MM.1S (cell line): ENCODE measurements around the gene NUDT8.

Source experiments
- DNase-seq: peaks from one replicate; pipeline ENCODE4 v3.0.0-alpha.2; 2015
- H2AFZ ChIP-seq: fragments of 300-600 bp; sonication (generic); 2 replicates; pipeline ENCODE4 v1.6.0; 2016; ENCODE audit warnings: antibody characterized with exemption, low read length
- H3F3A ChIP-seq: fragments of 300-600 bp; sonication (generic); 2 replicates; pipeline ENCODE4 v1.6.1; 2016; ENCODE audit warnings: mild to moderate bottlenecking, antibody characterized with exemption, low read length, moderate library complexity, mixed read lengths; ENCODE audit not compliant: insufficient read depth
- H3K27ac ChIP-seq: fragments of 300-600 bp; sonication (generic); 2 replicates; pipeline ENCODE4 v1.5.1; 2016; ENCODE audit warnings: mild to moderate bottlenecking, low read length
- H3K27me3 ChIP-seq: fragments of 300-600 bp; sonication (generic); replicated peaks from 2 replicates; pipeline ENCODE4 v1.6.0; 2016; ENCODE audit warnings: low read length; ENCODE audit not compliant: insufficient read depth
- H3K36me3 ChIP-seq: fragments of 300-600 bp; sonication (generic); replicated peaks from 2 replicates; pipeline ENCODE4 v1.6.1; 2016; ENCODE audit warnings: mild to moderate bottlenecking, low read length, mixed read lengths; ENCODE audit not compliant: insufficient read depth
- H3K4me1 ChIP-seq: fragments of 300-600 bp; sonication (generic); 2 replicates; pipeline ENCODE4 v1.6.1; 2016; ENCODE audit warnings: low read length, mixed read lengths
- H3K4me2 ChIP-seq: fragments of 300-600 bp; sonication (generic); 2 replicates; pipeline ENCODE4 v1.6.0; 2016; ENCODE audit warnings: low read depth, low read length
- H3K4me3 ChIP-seq: fragments of 300-600 bp; sonication (generic); 2 replicates; pipeline ENCODE4 v1.5.1; 2016; ENCODE audit warnings: low read length, mixed read lengths
- H3K79me2 ChIP-seq: fragments of 300-600 bp; sonication (generic); 2 replicates; pipeline ENCODE4 v1.6.1; 2016; ENCODE audit warnings: mixed run types, low read length, mixed read lengths
- H3K9ac ChIP-seq: fragments of 300-600 bp; sonication (generic); 2 replicates; pipeline ENCODE4 v1.6.1; 2016; ENCODE audit warnings: low read length, mixed read lengths
- H3K9me2 ChIP-seq: fragments of 300-600 bp; sonication (generic); replicated peaks from 2 replicates; pipeline ENCODE4 v1.6.1; 2016; ENCODE audit warnings: mild to moderate bottlenecking, low read length, mixed read lengths; ENCODE audit not compliant: insufficient read depth
- H3K9me3 ChIP-seq: fragments of 300-600 bp; sonication (generic); replicated peaks from 2 replicates; pipeline ENCODE4 v1.6.1; 2016; ENCODE audit warnings: mild to moderate bottlenecking, low read length, mixed read lengths; ENCODE audit not compliant: insufficient read depth
- H4K20me1 ChIP-seq: fragments of 300-600 bp; sonication (generic); 2 replicates; pipeline ENCODE4 v1.6.1; 2016; ENCODE audit warnings: mild to moderate bottlenecking, low read length, moderate library complexity, mixed read lengths; ENCODE audit not compliant: insufficient read depth
- CTCF ChIP-seq: fragments of 300-600 bp; sonication (generic); IDR thresholded peaks from 2 replicates; pipeline ENCODE4 v1.5.1; 2016; ENCODE audit warnings: antibody characterized with exemption, low read length, mixed read lengths
- EZH2 ChIP-seq: fragments of 300-600 bp; sonication (generic); optimal IDR thresholded peaks from 2 replicates; pipeline ENCODE3; 2017; ENCODE audit warnings: low read depth, mild to moderate bottlenecking, antibody characterized with exemption, low read length, mixed read lengths
- EZH2phosphoT487 ChIP-seq: fragments of 300-600 bp; sonication (generic); IDR thresholded peaks from 2 replicates; pipeline ENCODE4 v1.6.1; 2018; ENCODE audit warnings: antibody characterized with exemption, low read length

The NUDT8 gene

GRCh38 chr11:67632175-67632981 is 2.6 kb upstream of the NUDT8 start:
- Histone ChIP-seq H3K9me2 (no peaks in the 10 kb centered on the region), H2AFZ (no peak overlapping the region), H3K9me3 (no peaks in the 10 kb centered on the region), H3K27ac (no peak overlapping the region), H3F3A (peaks cover 14% of the 10 kb centered on the region; the same call in 1 of the 2 replicates), H3K79me2 (peaks cover 12% of the 10 kb centered on the region), H3K36me3 (no peaks in the 10 kb centered on the region), H3K4me3 (no peak overlapping the region), H3K4me2 (no peak overlapping the region), H4K20me1 (no peaks in the 10 kb centered on the region), H3K9ac (no peak overlapping the region), H3K4me1 (peaks cover 24% of the 10 kb centered on the region), H3K27me3 (no peaks in the 10 kb centered on the region)
- no peak for DNase-seq
- TF ChIP-seq EZH2phosphoT487 (no peak), CTCF (no peak), EZH2 (no peak)

- Histone ChIP-seq H4K20me1 (no peaks in the 10 kb centered on the region), H3K36me3 (no peaks in the 10 kb centered on the region), H3K9me3 (no peaks in the 10 kb centered on the region), H3K4me2 (no peak overlapping the region), H3F3A (peaks cover 14% of the 10 kb centered on the region; the same call in 1 of the 2 replicates), H3K9ac (no peak overlapping the region), H2AFZ (no peak overlapping the region), H3K4me1 (peaks cover 20% of the 10 kb centered on the region), H3K79me2 (peaks cover 12% of the 10 kb centered on the region), H3K27me3 (no peaks in the 10 kb centered on the region), H3K4me3 (no peak overlapping the region), H3K9me2 (no peaks in the 10 kb centered on the region), H3K27ac (no peak overlapping the region)
- no peak for DNase-seq
- no peak for TF ChIP-seq EZH2phosphoT487
- no peak for TF ChIP-seq EZH2
- no peak for TF ChIP-seq CTCF
Observed at GRCh38 chr11:67631853-67632174, 2.1 kb upstream of the NUDT8 start.

GRCh38 chr11:67631411-67631810 is 1.7 kb upstream of the NUDT8 start:
- peaks cover 17% of the 10 kb centered on the region for H3K4me1 ChIP-seq
- H3K27ac ChIP-seq = no peak overlapping the region
- no peaks in the 10 kb centered on the region for H3K27me3 ChIP-seq
- no peak for DNase-seq
- no peaks in the 10 kb centered on the region for H3K9me3 ChIP-seq
- H2AFZ ChIP-seq = no peak overlapping the region
- peaks cover 14% of the 10 kb centered on the region; the same call in 1 of the 2 replicates for H3F3A ChIP-seq
- H3K4me3 ChIP-seq = no peak overlapping the region
- H3K4me2 ChIP-seq = peak overlapping the region; percentile 92; the same call in 1 of the 2 replicates
- peaks cover 12% of the 10 kb centered on the region for H3K79me2 ChIP-seq
- H4K20me1 ChIP-seq = no peaks in the 10 kb centered on the region
- no peak for TF ChIP-seq CTCF
- no peak for TF ChIP-seq EZH2
- no peak for TF ChIP-seq EZH2phosphoT487
- no peaks in the 10 kb centered on the region for H3K36me3 ChIP-seq
- no peak overlapping the region for H3K9ac ChIP-seq
- no peaks in the 10 kb centered on the region for H3K9me2 ChIP-seq
